ENCODE results near the gene SPEG. TPM values are rescaled to one million over a fixed set of nuclear protein-coding genes. Genes with fewer than 3 reads are reported as not detected.

SPEG gene
- total and polyA plus RNA-seq, 4 donors = 3.7 to 15.6 (median 9.6) TPM

- H3K27me3 ChIP-seq (ENCODE audit: control insufficient read depth in 3 of 3, insufficient read depth in 3 of 3, low read length in 2 of 3) = no peaks in the 10 kb centered on the region
- WGBS, 2 donors = 52 to 64% methylated on average over 11 to 14 of the region's 15 CpGs
Measured at GRCh38 chr2:219537657-219538488, 103.2 kb downstream of the SPEG start.

GRCh38 chr2:219538504-219538951, 103.9 kb downstream of the SPEG start:
- H3K9ac ChIP-seq (ENCODE audit: insufficient read depth in 1 of 2, low read length in 2 of 2) = no peak overlapping the region
- H3K4me1 ChIP-seq (ENCODE audit: control insufficient read depth in 5 of 5, insufficient read depth in 5 of 5, low read length in 5 of 5) = peaks cover 0 to 45% (median 6%) of the 10 kb centered on the region in 5 donors
- H3K27me3 ChIP-seq (ENCODE audit: control insufficient read depth in 3 of 3, insufficient read depth in 3 of 3, low read length in 2 of 3) = no peaks in the 10 kb centered on the region
- no peak overlapping the region for H3K4me3 ChIP-seq
- peaks cover 3 to 13% (median 12%) of the 10 kb centered on the region in 4 donors for H3K36me3 ChIP-seq (ENCODE audit: control insufficient read depth in 4 of 4, insufficient read depth in 4 of 4, low read length in 4 of 4)
- no peak overlapping the region for H3K27ac ChIP-seq (ENCODE audit: low read depth in 1 of 2, low read length in 1 of 2)
- DNase-seq = peak; percentile 87 to 92 (median 89)
- TF ChIP-seq CTCF (IDR thresholded peaks at IDR 0.05; ENCODE audit: control extremely low read depth, extremely low read depth) = no peak
- 69 to 75% methylated on average over 6 of the region's 6 CpGs for WGBS, 2 donors
- ATAC-seq (ENCODE audit: insufficient read depth, low FRiP score) = no peak
- H3K9me3 ChIP-seq (ENCODE audit: control insufficient read depth in 4 of 4, insufficient read depth in 3 of 4, low read length in 3 of 4) = no peaks in the 10 kb centered on the region

More at GRCh38 chr2:219537657-219538488, 103.2 kb downstream of the SPEG start:
- no peak overlapping the region for H3K4me3 ChIP-seq
- no peak for ATAC-seq (ENCODE audit: insufficient read depth, low FRiP score)
- H3K27ac ChIP-seq (ENCODE audit: low read depth in 1 of 2, low read length in 1 of 2) = no peak overlapping the region
- H3K9me3 ChIP-seq (ENCODE audit: control insufficient read depth in 4 of 4, insufficient read depth in 3 of 4, low read length in 3 of 4) = no peaks in the 10 kb centered on the region
- H3K4me1 ChIP-seq (ENCODE audit: control insufficient read depth in 5 of 5, insufficient read depth in 5 of 5, low read length in 5 of 5) = peaks cover 0 to 42% (median 6%) of the 10 kb centered on the region in 5 donors
- H3K9ac ChIP-seq (ENCODE audit: insufficient read depth in 1 of 2, low read length in 2 of 2) = no peak overlapping the region
- peaks cover 3 to 13% (median 12%) of the 10 kb centered on the region in 4 donors for H3K36me3 ChIP-seq (ENCODE audit: control insufficient read depth in 4 of 4, insufficient read depth in 4 of 4, low read length in 4 of 4)
- TF ChIP-seq CTCF (IDR thresholded peaks at IDR 0.05; ENCODE audit: control extremely low read depth, extremely low read depth) = no peak
- DNase-seq = peak in 2 of 3 donors; percentile 74 to 78

GRCh38 chr2:219538956-219539788, 104.5 kb downstream of the SPEG start:
- Histone ChIP-seq H3K4me3 (no peak overlapping the region), H3K27me3 (ENCODE audit: control insufficient read depth in 3 of 3, insufficient read depth in 3 of 3, low read length in 2 of 3) (no peaks in the 10 kb centered on the region), H3K9ac (ENCODE audit: insufficient read depth in 1 of 2, low read length in 2 of 2) (no peak overlapping the region), H3K27ac (ENCODE audit: low read depth in 1 of 2, low read length in 1 of 2) (no peak overlapping the region), H3K4me1 (ENCODE audit: control insufficient read depth in 5 of 5, insufficient read depth in 5 of 5, low read length in 5 of 5) (peaks cover 0 to 47% (median 8%) of the 10 kb centered on the region in 5 donors), H3K9me3 (ENCODE audit: control insufficient read depth in 4 of 4, insufficient read depth in 3 of 4, low read length in 3 of 4) (no peaks in the 10 kb centered on the region), H3K36me3 (ENCODE audit: control insufficient read depth in 4 of 4, insufficient read depth in 4 of 4, low read length in 4 of 4) (peaks cover 3 to 13% (median 12%) of the 10 kb centered on the region in 4 donors)
- TF ChIP-seq CTCF (IDR thresholded peaks at IDR 0.05; ENCODE audit: control extremely low read depth, extremely low read depth) = no peak
- ATAC-seq (ENCODE audit: insufficient read depth, low FRiP score) = no peak
- no peak for DNase-seq
- WGBS, 2 donors = 91 to 93% methylated on average over 32 of the region's 32 CpGs
